Osteocyte (in vitro differentiated cells): Measurements from ENCODE around the gene PMP22. TPM values are rescaled to one million over a fixed set of nuclear protein-coding genes. Genes with fewer than 3 reads are reported as not detected.

ENCODE experiments used
- DNase-seq: peaks from one replicate; pipeline ENCODE4 v3.0.0; 2021; ENCODE audit warnings: mixed read lengths; ENCODE audit not compliant: unreplicated experiment; ENCODE audit errors: extremely low spot score
- H3K27ac Mint-ChIP-seq: one replicate; pipeline ENCODE4 v1.8.0; 2021; ENCODE audit warnings: mild to moderate bottlenecking, mixed read lengths; ENCODE audit not compliant: unreplicated experiment
- H3K27me3 Mint-ChIP-seq: one replicate; pipeline ENCODE4 v1.8.0; 2021; ENCODE audit warnings: mixed read lengths; ENCODE audit not compliant: unreplicated experiment
- H3K36me3 Mint-ChIP-seq: one replicate; pipeline ENCODE4 v1.8.0; 2021; ENCODE audit warnings: mixed read lengths; ENCODE audit not compliant: unreplicated experiment
- H3K4me1 Mint-ChIP-seq: one replicate; pipeline ENCODE4 v1.8.0; 2021; ENCODE audit warnings: mixed read lengths; ENCODE audit not compliant: unreplicated experiment
- H3K4me3 Mint-ChIP-seq: one replicate; pipeline ENCODE4 v1.8.0; 2021; ENCODE audit warnings: mild to moderate bottlenecking, moderate library complexity, mixed read lengths; ENCODE audit not compliant: unreplicated experiment
- H3K9me3 Mint-ChIP-seq: one replicate; pipeline ENCODE4 v1.8.0; 2021; ENCODE audit warnings: mixed read lengths; ENCODE audit not compliant: unreplicated experiment
- total RNA-seq: library from RNA; stranded (reverse); gene quantifications from 2 replicates; pipeline ENCODE4 v1.2.1, GENCODE V29; 2021
- TF ChIP-seq, protein P1 (sequence below): fragments of 200-600 bp; sonication (generic); IDR thresholded peaks from 2 replicates; pipeline ENCODE4 v1.5.0; 2021; ENCODE audit warnings: antibody characterized with exemption, mild to moderate bottlenecking, moderate library complexity

The PMP22 gene
- total RNA-seq, 1 donor from 2014 or later = 188 TPM

DNA sequence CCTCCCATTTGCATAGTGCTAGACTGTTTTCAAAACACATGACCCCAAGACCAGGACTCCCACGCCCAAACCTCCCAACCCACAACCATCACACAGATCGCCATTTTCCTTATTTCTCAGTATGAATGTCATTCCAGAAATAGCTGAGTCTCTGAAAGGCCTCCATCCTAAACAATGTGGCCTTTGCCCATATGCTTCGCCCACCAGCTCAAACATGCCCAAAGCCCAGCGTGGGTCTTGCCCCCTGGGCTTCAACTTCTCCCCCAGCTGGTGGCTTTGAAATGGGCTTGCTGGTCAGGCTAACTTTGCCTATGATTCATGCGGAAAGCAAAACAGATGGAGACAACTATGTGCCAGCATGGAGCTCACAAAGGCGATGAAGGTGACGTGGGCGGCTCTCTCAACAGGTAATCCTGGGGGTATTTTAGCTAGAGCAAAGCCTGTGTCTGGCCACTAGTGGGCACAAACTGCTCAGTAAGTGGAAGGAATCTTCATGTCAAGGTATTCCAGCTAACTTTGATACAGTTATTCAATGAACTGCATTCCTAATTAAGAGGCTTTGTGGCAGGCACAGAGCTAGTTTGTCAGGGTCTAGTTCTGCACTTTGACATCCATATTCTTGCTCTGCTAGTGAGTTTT lies 17.1 kb downstream of the PMP22 start:
- Mint-ChIP-seq H3K4me3 (no peak overlapping the region), H3K27me3 (no peaks in the 10 kb centered on the region), H3K4me1 (peaks cover 30% of the 10 kb centered on the region), H3K27ac (peak overlapping the region; percentile 42), H3K36me3 (peaks cover 30% of the 10 kb centered on the region), H3K9me3 (no peaks in the 10 kb centered on the region)
- DNase-seq = peak; percentile 34
- TF ChIP-seq, protein P1, sequence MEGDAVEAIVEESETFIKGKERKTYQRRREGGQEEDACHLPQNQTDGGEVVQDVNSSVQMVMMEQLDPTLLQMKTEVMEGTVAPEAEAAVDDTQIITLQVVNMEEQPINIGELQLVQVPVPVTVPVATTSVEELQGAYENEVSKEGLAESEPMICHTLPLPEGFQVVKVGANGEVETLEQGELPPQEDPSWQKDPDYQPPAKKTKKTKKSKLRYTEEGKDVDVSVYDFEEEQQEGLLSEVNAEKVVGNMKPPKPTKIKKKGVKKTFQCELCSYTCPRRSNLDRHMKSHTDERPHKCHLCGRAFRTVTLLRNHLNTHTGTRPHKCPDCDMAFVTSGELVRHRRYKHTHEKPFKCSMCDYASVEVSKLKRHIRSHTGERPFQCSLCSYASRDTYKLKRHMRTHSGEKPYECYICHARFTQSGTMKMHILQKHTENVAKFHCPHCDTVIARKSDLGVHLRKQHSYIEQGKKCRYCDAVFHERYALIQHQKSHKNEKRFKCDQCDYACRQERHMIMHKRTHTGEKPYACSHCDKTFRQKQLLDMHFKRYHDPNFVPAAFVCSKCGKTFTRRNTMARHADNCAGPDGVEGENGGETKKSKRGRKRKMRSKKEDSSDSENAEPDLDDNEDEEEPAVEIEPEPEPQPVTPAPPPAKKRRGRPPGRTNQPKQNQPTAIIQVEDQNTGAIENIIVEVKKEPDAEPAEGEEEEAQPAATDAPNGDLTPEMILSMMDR = peak; percentile 45

DNA sequence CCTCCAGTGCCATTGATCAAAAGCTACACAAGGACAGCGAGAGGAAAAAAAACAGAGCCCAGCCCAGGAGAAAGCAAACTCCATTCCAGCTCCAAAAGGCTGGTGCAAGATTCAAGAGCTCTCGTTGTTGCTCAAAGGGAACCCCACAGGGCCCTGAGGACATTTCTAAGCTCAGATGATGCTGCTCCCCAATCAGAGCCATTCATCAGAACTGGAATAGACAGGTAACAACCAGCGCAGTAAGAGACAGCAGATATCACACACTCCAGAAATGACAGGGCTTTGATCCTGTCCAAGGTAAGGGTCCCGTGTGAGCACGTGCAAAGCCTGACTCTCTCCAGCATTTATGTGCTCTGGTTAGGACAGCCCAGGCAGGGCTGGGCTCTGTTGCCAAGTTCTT lies 20.1 kb downstream of the PMP22 start:
- TF ChIP-seq, protein P1 = no peak
- peaks cover 7% of the 10 kb centered on the region for H3K9me3 Mint-ChIP-seq
- no peak overlapping the region for H3K27ac Mint-ChIP-seq
- peaks cover 37% of the 10 kb centered on the region for H3K4me1 Mint-ChIP-seq
- peaks cover 46% of the 10 kb centered on the region for H3K36me3 Mint-ChIP-seq
- no peak overlapping the region for H3K4me3 Mint-ChIP-seq
- DNase-seq = peak; percentile 48
- H3K27me3 Mint-ChIP-seq = no peaks in the 10 kb centered on the region

DNA sequence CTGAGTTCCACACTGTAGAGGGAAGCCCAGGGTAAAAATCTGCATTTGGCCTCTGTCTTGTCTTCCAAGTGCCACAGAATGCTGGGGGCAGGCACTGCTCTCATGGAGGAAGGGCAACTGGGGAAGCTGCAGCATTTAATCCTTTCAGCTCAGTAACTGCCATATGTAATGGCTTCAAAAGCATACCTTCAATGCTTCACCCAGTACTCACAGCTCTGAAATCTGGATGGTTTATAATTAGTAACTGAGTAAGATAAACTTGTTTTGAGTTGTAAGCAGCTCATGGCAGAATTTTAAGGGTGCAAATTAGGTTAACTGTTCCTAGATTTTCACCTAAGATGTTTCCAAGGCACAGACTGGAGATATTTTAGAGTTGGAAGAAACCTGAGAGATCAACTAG lies 24.5 kb downstream of the PMP22 start:
- peaks cover 15% of the 10 kb centered on the region for H3K4me1 Mint-ChIP-seq
- no peak for DNase-seq
- H3K4me3 Mint-ChIP-seq = no peak overlapping the region
- H3K36me3 Mint-ChIP-seq = peaks cover 58% of the 10 kb centered on the region
- H3K27ac Mint-ChIP-seq = no peak overlapping the region
- H3K27me3 Mint-ChIP-seq = no peaks in the 10 kb centered on the region
- TF ChIP-seq, protein P1 = no peak
- H3K9me3 Mint-ChIP-seq = peaks cover 7% of the 10 kb centered on the region

DNA sequence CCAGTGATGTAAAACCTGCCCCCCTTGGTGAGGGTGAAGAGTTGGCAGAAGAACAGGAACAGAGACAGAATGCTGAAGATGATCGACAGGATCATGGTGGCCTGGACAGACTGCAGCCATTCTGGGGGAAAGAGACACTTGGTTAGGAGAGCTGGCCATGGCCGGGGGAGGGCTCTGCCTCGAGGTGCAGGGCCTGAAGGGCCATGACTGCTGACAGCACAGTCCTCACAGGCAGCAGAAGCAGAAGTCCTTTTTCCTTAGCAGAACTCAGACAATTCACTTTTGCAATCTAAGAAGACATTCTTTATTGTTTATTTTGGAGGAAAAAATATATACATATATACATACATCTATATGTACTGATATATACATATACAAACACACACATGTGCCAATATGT lies 25.6 kb downstream of the PMP22 start:
- Mint-ChIP-seq H3K27me3 (no peaks in the 10 kb centered on the region), H3K27ac (no peak overlapping the region), H3K4me3 (no peak overlapping the region), H3K4me1 (peaks cover 11% of the 10 kb centered on the region), H3K36me3 (peaks cover 63% of the 10 kb centered on the region), H3K9me3 (peaks cover 7% of the 10 kb centered on the region)
- TF ChIP-seq, protein P1 = no peak
- no peak for DNase-seq

DNA sequence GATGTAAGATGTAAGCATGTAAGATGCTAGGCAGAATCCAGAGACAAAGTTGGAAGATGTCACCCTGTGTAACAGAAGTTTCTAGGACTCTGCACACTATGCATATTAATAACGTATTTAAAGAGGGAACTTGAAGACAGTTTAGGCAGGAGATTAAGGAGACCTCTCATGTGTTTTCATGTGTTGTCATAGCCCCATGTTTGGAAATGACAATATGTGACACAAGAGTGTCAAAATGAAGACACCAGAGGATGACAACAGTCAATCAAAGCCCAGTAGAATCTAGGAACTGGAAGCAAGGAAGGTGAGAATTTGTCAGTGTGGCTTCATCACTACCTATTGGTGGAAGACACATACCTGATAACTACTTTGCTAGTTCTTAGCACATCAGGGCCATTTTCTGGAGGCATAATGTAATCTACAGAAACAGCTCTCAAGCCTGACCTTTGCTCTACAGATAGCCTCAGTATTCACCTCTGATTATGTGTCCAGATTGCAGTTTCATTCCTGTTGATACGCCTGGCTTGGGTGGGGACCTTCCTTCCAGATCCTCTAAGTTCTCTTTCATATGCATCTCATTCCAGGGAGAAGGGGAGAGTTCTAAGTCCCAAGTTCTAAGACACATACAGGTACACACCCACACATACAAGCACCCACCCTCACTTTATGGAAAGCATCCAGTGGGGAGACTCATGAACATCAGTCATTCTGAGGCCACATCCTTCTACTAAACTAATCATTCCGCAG lies 26.3 kb downstream of the PMP22 start:
- DNase-seq = no peak
- TF ChIP-seq, protein P1 = no peak
- Mint-ChIP-seq H3K27me3 (no peaks in the 10 kb centered on the region), H3K4me1 (peaks cover 11% of the 10 kb centered on the region), H3K27ac (no peak overlapping the region), H3K9me3 (peaks cover 7% of the 10 kb centered on the region), H3K4me3 (no peak overlapping the region), H3K36me3 (peaks cover 69% of the 10 kb centered on the region)
